ENCODE results near the gene CAMSAP2. TPM values are rescaled to one million over a fixed set of nuclear protein-coding genes. Genes with fewer than 3 reads are reported as not detected.

The CAMSAP2 gene
- total RNA-seq, 1 experiment from 2014 or later = 25.0 TPM

GRCh38 chr1:200818248-200818647, 79.6 kb downstream of the CAMSAP2 start (continued):
- no peak for TF ChIP-seq YY1 (IDR thresholded peaks at IDR 0.05; ENCODE audit: extremely low read depth, insufficient replicate concordance, low read depth, low read length)
- TF ChIP-seq ZNF274 (IDR thresholded peaks at IDR 0.05; ENCODE audit: low read depth, low read length) = no peak

GRCh38 chr1:200819726-200820125, 81.0 kb downstream of the CAMSAP2 start:
- no peaks in the 10 kb centered on the region for H3K4me1 ChIP-seq (ENCODE audit: control insufficient read depth in 1 of 2, insufficient read depth in 2 of 2, low read length in 2 of 2)
- ATAC-seq (no peak), DNase-seq (ENCODE audit: low read depth, low spot score) (no peak)
- CTCF ChIA-PET = no interaction called here
- H2AFZ ChIP-seq (ENCODE audit: low read depth, low read length, poor library complexity, severe bottlenecking) = no peak overlapping the region
- H3K4me3 ChIP-seq (replicated peaks in 1 of 2; ENCODE audit: low read depth in 1 of 2, low read length in 2 of 2) = no peak overlapping the region
- H3K27ac ChIP-seq (ENCODE audit: low read depth, low read length) = no peak overlapping the region
- H4K20me1 ChIP-seq (ENCODE audit: insufficient read depth) = peaks cover 4% of the 10 kb centered on the region; the same call in 1 of the 2 replicates
- TF ChIP-seq ZNF274 (IDR thresholded peaks at IDR 0.05; ENCODE audit: low read depth, low read length) = no peak
- TF ChIP-seq CBX3 (IDR thresholded peaks at IDR 0.05; ENCODE audit: low read depth) = no peak
- no peak for TF ChIP-seq ELF1 (IDR thresholded peaks at IDR 0.05; ENCODE audit: borderline replicate concordance, low read depth)
- no peak for TF ChIP-seq REST (IDR thresholded peaks at IDR 0.05; ENCODE audit: low read depth)
- TF ChIP-seq TCF7L2 (IDR thresholded peaks at IDR 0.05; ENCODE audit: borderline replicate concordance, extremely low read depth, insufficient read depth, insufficient read length) = no peak
- TF ChIP-seq EGR1 (IDR thresholded peaks at IDR 0.05; ENCODE audit: low read depth) = no peak
- TF ChIP-seq EZH2phosphoT487 (IDR thresholded peaks at IDR 0.05; ENCODE audit: borderline replicate concordance) = no peak
- TF ChIP-seq CTCF (IDR thresholded peaks at IDR 0.05 in 2 of 3, conservative IDR thresholded peaks at IDR 0.05 in 1 of 3; ENCODE audit: borderline replicate concordance in 1 of 3, insufficient read depth in 1 of 3, low read depth in 2 of 3, low read length in 2 of 3) = no peak
- TF ChIP-seq, protein P1, sequence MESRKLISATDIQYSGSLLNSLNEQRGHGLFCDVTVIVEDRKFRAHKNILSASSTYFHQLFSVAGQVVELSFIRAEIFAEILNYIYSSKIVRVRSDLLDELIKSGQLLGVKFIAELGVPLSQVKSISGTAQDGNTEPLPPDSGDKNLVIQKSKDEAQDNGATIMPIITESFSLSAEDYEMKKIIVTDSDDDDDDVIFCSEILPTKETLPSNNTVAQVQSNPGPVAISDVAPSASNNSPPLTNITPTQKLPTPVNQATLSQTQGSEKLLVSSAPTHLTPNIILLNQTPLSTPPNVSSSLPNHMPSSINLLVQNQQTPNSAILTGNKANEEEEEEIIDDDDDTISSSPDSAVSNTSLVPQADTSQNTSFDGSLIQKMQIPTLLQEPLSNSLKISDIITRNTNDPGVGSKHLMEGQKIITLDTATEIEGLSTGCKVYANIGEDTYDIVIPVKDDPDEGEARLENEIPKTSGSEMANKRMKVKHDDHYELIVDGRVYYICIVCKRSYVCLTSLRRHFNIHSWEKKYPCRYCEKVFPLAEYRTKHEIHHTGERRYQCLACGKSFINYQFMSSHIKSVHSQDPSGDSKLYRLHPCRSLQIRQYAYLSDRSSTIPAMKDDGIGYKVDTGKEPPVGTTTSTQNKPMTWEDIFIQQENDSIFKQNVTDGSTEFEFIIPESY (IDR thresholded peaks at IDR 0.05; ENCODE audit: extremely low read depth, insufficient replicate concordance, low read length) = no peak
- TF ChIP-seq RAD21 (IDR thresholded peaks at IDR 0.05; ENCODE audit: low read depth) = no peak
- no peak for TF ChIP-seq JUND (IDR thresholded peaks at IDR 0.05)
- no peak for TF ChIP-seq YY1 (IDR thresholded peaks at IDR 0.05; ENCODE audit: extremely low read depth, insufficient replicate concordance, low read depth, low read length)
- no peaks in the 10 kb centered on the region for H3K9me2 ChIP-seq (ENCODE audit: insufficient read depth)
- BruUV-seq (replicated peaks) = no TSS peak
- POLR2A ChIA-PET = no interaction called here
- H3K79me2 ChIP-seq (ENCODE audit: insufficient read depth, low read length) = peaks cover 2% of the 10 kb centered on the region; the same call in 1 of the 2 replicates
- no peaks in the 10 kb centered on the region for H3K9me3 ChIP-seq (ENCODE audit: control insufficient read depth in 1 of 2, insufficient read depth in 1 of 2, low read depth in 1 of 2, low read length in 2 of 2)
- no peak overlapping the region for H3K4me2 ChIP-seq (ENCODE audit: low read length)
- H3K36me3 ChIP-seq (ENCODE audit: control insufficient read depth in 1 of 2, insufficient read depth in 2 of 2, low read length in 2 of 2) = peaks cover 2 to 6% of the 10 kb centered on the region in 2 experiments; a peak in 1 of 4 replicates
- no peak overlapping the region for H3K9ac ChIP-seq (ENCODE audit: low read length)
- intact Hi-C loops (cut with micrococcal nuclease) = no loop called here
- no peaks in the 10 kb centered on the region for H3K27me3 ChIP-seq (ENCODE audit: insufficient read depth, low read length)
- RAD21 ChIA-PET (ENCODE audit: low non-redundant PET in 1 of 2, low total read pairs in 2 of 2, uncharacterized antibody in 2 of 2, unreplicated experiment in 2 of 2) = no interaction called here
